Measurements from ENCODE around the gene HOXB4. TPM values are rescaled to one million over a fixed set of nuclear protein-coding genes. Genes with fewer than 3 reads are reported as not detected.

HOXB4 gene
- total RNA-seq, 1 donor from 2014 or later: 0.79 TPM

GRCh38 chr17:48592577-48592976 lies 14.4 kb upstream of the HOXB4 start:
- no peak for DNase-seq
- ATAC-seq: no peak

GRCh38 chr17:48592057-48592514 lies 13.9 kb upstream of the HOXB4 start:
- intact Hi-C loops (cut with micrococcal nuclease): no loop called here
- DNase-seq (no peak), ATAC-seq (no peak)

More at GRCh38 chr17:48592577-48592976, 14.4 kb upstream of the HOXB4 start:
- intact Hi-C loops (cut with micrococcal nuclease): no loop called here

GRCh38 chr17:48591255-48592056 lies 13.3 kb upstream of the HOXB4 start:
- intact Hi-C loops (cut with micrococcal nuclease): no loop called here
- no peak for DNase-seq
- no peak for ATAC-seq

GRCh38 chr17:48590607-48591161 lies 12.5 kb upstream of the HOXB4 start:
- intact Hi-C loops (cut with micrococcal nuclease): no loop called here
- DNase-seq: no peak
- no peak for ATAC-seq

GRCh38 chr17:48589831-48590606 lies 11.9 kb upstream of the HOXB4 start, which contains the start of gene HOXB3:
Gene HOXB3 (minus strand): TSS chr17:48590241. CDS start chr17:48552474, 37,767 bp downstream.
- DNase-seq (no peak), ATAC-seq (no peak)
- intact Hi-C loops (cut with micrococcal nuclease): no loop called here

- ATAC-seq (no peak), DNase-seq (no peak)
- intact Hi-C loops (cut with micrococcal nuclease): no loop called here
These were observed 11.1 kb upstream of the HOXB4 start for GRCh38 chr17:48589060-48589830.

- no peak for ATAC-seq
- DNase-seq: no peak
- intact Hi-C loops (cut with micrococcal nuclease): no loop called here
These were observed 10.4 kb upstream of the HOXB4 start for GRCh38 chr17:48588528-48588927.

- no peak for DNase-seq
- intact Hi-C loops (cut with micrococcal nuclease): no loop called here
- no peak for ATAC-seq
These were observed 9.9 kb upstream of the HOXB4 start for GRCh38 chr17:48588074-48588415.

GRCh38 chr17:48587276-48588073 lies 9.3 kb upstream of the HOXB4 start:
- ATAC-seq: no peak
- no peak for DNase-seq
- intact Hi-C loops (cut with micrococcal nuclease): no loop called here

GRCh38 chr17:48586355-48587258 lies 8.5 kb upstream of the HOXB4 start:
- intact Hi-C loops (cut with micrococcal nuclease): no loop called here
- ATAC-seq (no peak), DNase-seq (no peak)

- intact Hi-C loops (cut with micrococcal nuclease): no loop called here
These were observed 6.1 kb upstream of the HOXB4 start for GRCh38 chr17:48584223-48584741.

GRCh38 chr17:48583708-48584222 lies 5.6 kb upstream of the HOXB4 start:
- ATAC-seq (no peak), DNase-seq (no peak)
- intact Hi-C loops (cut with micrococcal nuclease): no loop called here

More at GRCh38 chr17:48584223-48584741, 6.1 kb upstream of the HOXB4 start:
- DNase-seq: no peak
- ATAC-seq: no peak

GRCh38 chr17:48582750-48583069 lies 4.6 kb upstream of the HOXB4 start:
- DNase-seq (no peak), ATAC-seq (no peak)
- intact Hi-C loops (cut with micrococcal nuclease): no loop called here

- ATAC-seq (no peak), DNase-seq (no peak)
- intact Hi-C loops (cut with micrococcal nuclease): no loop called here
These were observed 1.8 kb upstream of the HOXB4 start for GRCh38 chr17:48579760-48580554.

- no peak for ATAC-seq
- DNase-seq: no peak
These were observed 1.3 kb upstream of the HOXB4 start for GRCh38 chr17:48579471-48579759.

GRCh38 chr17:48578616-48579470 lies 693 bp upstream of the HOXB4 start:
- intact Hi-C loops (cut with micrococcal nuclease): no loop called here
- no peak for ATAC-seq

More at GRCh38 chr17:48579471-48579759, 1.3 kb upstream of the HOXB4 start:
- intact Hi-C loops (cut with micrococcal nuclease): no loop called here

More at GRCh38 chr17:48578616-48579470, 693 bp upstream of the HOXB4 start:
- no peak for DNase-seq

Measured in left ventricle myocardium superior (tissue), 1 donor.